K562 (cell line): ENCODE results near the gene PYROXD2. TPM values are rescaled to one million over a fixed set of nuclear protein-coding genes. Genes with fewer than 3 reads are reported as not detected.
A peak's percentile ranks its signal among the peaks of the same experiment; 100 is the strongest.

Experiments
- ATAC-seq: fragments of 200-7000 bp; cut with Tn5 transposase; 3 replicates; pipeline ENCODE4 v1.9.1; 2020; ENCODE audit warnings: moderate library complexity
- BruUV-seq: library from RNA; stranded (reverse); fragments of 400-500 nt; replicated peaks from 2 replicates; lab custom pipeline; 2021; lab: Mats Ljungman, UMichigan
- CTCF ChIA-PET: fragments of 300-600 bp; formaldehyde crosslinking; extraction: SDS; loops from one replicate; lab custom pipeline; 2021; ENCODE audit warnings: low intra/inter-chr PET ratio; lab: Yijun Ruan, JAX
- POLR2A ChIA-PET: fragments of 300-600, 350-650 bp; sonication (Branson Sonifier 250); formaldehyde crosslinking; extraction: SDS; loops from one replicate; lab custom pipeline; 2021; ENCODE audit warnings: antibody characterized with exemption, inconsistent platforms; lab: Yijun Ruan, JAX
- DNase-seq, 4 experiments: peaks; one replicate each; pipeline versions ENCODE4 v3.0.0 to v3.0.0-alpha.2; 2011 to 2018; ENCODE audit warnings: low spot score in 3 of 4, mixed read lengths in 3 of 4; ENCODE audit errors: extremely low read depth in 1 of 4
- FAIRE-seq: peaks from 2 replicates; lab custom pipeline; 2011; peaks lifted over from hg19 to GRCh38; lab: Jason Lieb, UNC
- H2AFZ ChIP-seq: 2 replicates; pipeline ENCODE4 v1.6.0; 2011; ENCODE audit warnings: low read depth, low read length, control low read depth, inconsistent platforms
- H3K27ac ChIP-seq: fragments of 200-600 bp; 3 replicates; pipeline ENCODE4 v1.8.0; 2011; ENCODE audit warnings: low read depth, mild to moderate bottlenecking, control low read depth, inconsistent platforms, low read length, moderate library complexity, mixed read lengths; ENCODE audit errors: extremely low read depth
- H3K27me3 ChIP-seq, 2 experiments: fragments of 300-600 bp in 1 of 2; 2 replicates in 1 of 2; 3 replicates in 1 of 2; pipeline versions ENCODE4 v1.6.0 to v1.8.0; 2011; ENCODE audit warnings: inconsistent platforms in 2 of 2, low read length in 2 of 2, mild to moderate bottlenecking in 1 of 2, mixed read lengths in 1 of 2, moderate library complexity in 1 of 2; ENCODE audit not compliant: control insufficient read depth in 2 of 2, insufficient read depth in 2 of 2
- H3K36me3 ChIP-seq: fragments of 300-600 bp; 3 replicates; pipeline ENCODE4 v1.8.0; 2011; ENCODE audit warnings: mild to moderate bottlenecking, low read length, inconsistent platforms; ENCODE audit not compliant: control insufficient read depth, insufficient read depth
- H3K4me1 ChIP-seq, 2 experiments: fragments of 200-600 bp in 1 of 2; replicated peaks in 1 of 2; 2 replicates in 1 of 2; 3 replicates in 1 of 2; pipeline versions ENCODE4 v1.5.1 to v1.8.0; 2011; ENCODE audit warnings: inconsistent platforms in 2 of 2, low read length in 2 of 2, mild to moderate bottlenecking in 1 of 2, mixed read lengths in 1 of 2, moderate library complexity in 1 of 2; ENCODE audit not compliant: control insufficient read depth in 2 of 2, insufficient read depth in 2 of 2
- H3K4me2 ChIP-seq: 2 replicates; pipeline ENCODE4 v1.6.1; 2011; ENCODE audit warnings: low read length, control low read depth, inconsistent platforms, mixed read lengths; ENCODE audit not compliant: insufficient read depth
- H3K4me3 ChIP-seq: fragments of 200-600 bp; sonication (generic), shearing (Covaris generic); 2 replicates; pipeline ENCODE4 v1.5.1; 2016; ENCODE audit warnings: control low read depth, inconsistent platforms
- H3K79me2 ChIP-seq: fragments of 200-600 bp; 3 replicates; pipeline ENCODE4 v1.8.0; 2011; ENCODE audit warnings: low read length, inconsistent platforms; ENCODE audit not compliant: control insufficient read depth, insufficient read depth
- H3K9ac ChIP-seq, 2 experiments: 2 replicates each; pipeline versions ENCODE4 v1.6.0 to v1.6.1; 2011; ENCODE audit warnings: low read depth in 2 of 2, low read length in 2 of 2, control low read depth in 1 of 2, inconsistent platforms in 1 of 2, mild to moderate bottlenecking in 1 of 2, mixed read lengths in 1 of 2; ENCODE audit not compliant: insufficient read depth in 1 of 2
- H3K9me1 ChIP-seq: one replicate; pipeline ENCODE4 v1.6.0; 2011; ENCODE audit warnings: inconsistent platforms, mild to moderate bottlenecking, low read length, moderate library complexity; ENCODE audit not compliant: control insufficient read depth, insufficient read depth
- H3K9me3 ChIP-seq: replicated peaks from 2 replicates; pipeline ENCODE4 v1.5.1; 2011; ENCODE audit warnings: low read depth, low read length, inconsistent platforms; ENCODE audit not compliant: control insufficient read depth, insufficient read depth
- H4K20me1 ChIP-seq: replicated peaks from 2 replicates; pipeline ENCODE4 v1.6.1; 2011; ENCODE audit warnings: low read length, inconsistent platforms, mixed read lengths; ENCODE audit not compliant: control insufficient read depth, insufficient read depth
- CTBP1 ChIP-seq: fragments of 450-650 bp; IDR thresholded peaks from 2 replicates; pipeline ENCODE4 v1.6.1; 2016; ENCODE audit warnings: borderline replicate concordance
- KHSRP ChIP-seq: fragments of 450-650 bp; IDR thresholded peaks from 2 replicates; pipeline ENCODE4 v1.6.1; 2017
- MYBL2 ChIP-seq, 2 experiments: fragments of 450-650 bp in 1 of 2; sonication (generic) in 1 of 2; formaldehyde crosslinking in 1 of 2; IDR thresholded peaks; 2 replicates each; pipeline versions ENCODE4 v1.6.1 to v1.8.1; 2017 to 2022; ENCODE audit warnings: borderline replicate concordance in 1 of 2, inconsistent platforms in 1 of 2, low read depth in 1 of 2, mild to moderate bottlenecking in 1 of 2, missing genetic modification reagents in 1 of 2, moderate library complexity in 1 of 2
- POLR2AphosphoS5 ChIP-seq: IDR thresholded peaks from 2 replicates; pipeline ENCODE4 v1.6.1; 2011; ENCODE audit warnings: mild to moderate bottlenecking, low read depth, low read length, moderate library complexity; ENCODE audit not compliant: control insufficient read depth, insufficient read depth
- RBFOX2 ChIP-seq: fragments of 200-400 bp; formaldehyde crosslinking; IDR thresholded peaks from 2 replicates; pipeline ENCODE4 v1.6.1; 2017; ENCODE audit warnings: low read depth, mild to moderate bottlenecking, low read length, moderate library complexity
- SMAD2 ChIP-seq: fragments of 150-350 bp; IDR thresholded peaks from 2 replicates; pipeline ENCODE4 v1.6.1; 2014; ENCODE audit warnings: low read depth, mild to moderate bottlenecking, low read length
- TEAD4 ChIP-seq, 2 experiments: sonication (generic) in 1 of 2; formaldehyde crosslinking in 1 of 2; IDR thresholded peaks; 2 replicates each; pipeline versions ENCODE4 v1.6.1 to v1.8.0; 2012 to 2022; ENCODE audit warnings: borderline replicate concordance in 1 of 2, inconsistent platforms in 1 of 2, low read length in 1 of 2, mild to moderate bottlenecking in 1 of 2, missing genetic modification reagents in 1 of 2
- TGIF2 ChIP-seq: sonication (generic); formaldehyde crosslinking; IDR thresholded peaks from 2 replicates; pipeline ENCODE4 v1.8.1; 2022; ENCODE audit warnings: mild to moderate bottlenecking, missing genetic modification reagents, moderate library complexity
- ZBTB1 ChIP-seq: sonication (generic); formaldehyde crosslinking; IDR thresholded peaks from 2 replicates; pipeline ENCODE4 v1.8.1; 2023; ENCODE audit warnings: missing genetic modification reagents, low read depth, mild to moderate bottlenecking, borderline replicate concordance
- ZC3H4 ChIP-seq: sonication (generic); formaldehyde crosslinking; IDR thresholded peaks from 2 replicates; pipeline ENCODE4 v1.9.0; 2021; ENCODE audit warnings: missing genetic modification reagents, borderline replicate concordance
- ZNF174 ChIP-seq: fragments of 250-450 bp; sonication (Bioruptor Pico); IDR thresholded peaks from 2 replicates; pipeline ENCODE4 v1.4.0; 2020; ENCODE audit warnings: mild to moderate bottlenecking
- ZNF408 ChIP-seq: fragments of 250-450 bp; sonication (Bioruptor Pico); IDR thresholded peaks from 2 replicates; pipeline ENCODE4 v1.4.0; 2020; ENCODE audit warnings: low read depth, mild to moderate bottlenecking, moderate library complexity
- ZNF780A ChIP-seq: fragments of 250-450 bp; sonication (Bioruptor Pico); IDR thresholded peaks from 2 replicates; pipeline ENCODE4 v1.5.0; 2021; ENCODE audit warnings: mild to moderate bottlenecking
- WGBS: fragments of 100-300 bp; shearing (Covaris generic); methylation state at CpG from one replicate; pipeline ENCODE4 v1.1.6; 2016; ENCODE audit warnings: low coverage, mixed read lengths; ENCODE audit not compliant: insufficient coverage; ENCODE audit errors: missing lambda C conversion rate; 5-methylcytosine and 5-hydroxymethylcytosine counted together
- in situ Hi-C: fragments of 300-500 bp; cut with MboI; formaldehyde crosslinking; loops from 4 replicates; pipeline ENCODE4 v1.15.0; 2018; ENCODE audit warnings: inconsistent platforms, mixed read lengths
- intact Hi-C: fragments of 100-400 bp; cut with micrococcal nuclease; formaldehyde crosslinking; loops from 2 replicates; pipeline ENCODE4 v1.14.2; 2022
- polyA plus RNA-seq, 8 experiments: library from polyadenylated mRNA; depleted of rRNA in 4 of 8; stranded (reverse) in 5 of 8; unstranded in 3 of 8; fragments of >200 nt; fragmentation: Nextera tagmentation in 2 of 8; fragmentation: Illumina TruSeq in 1 of 8; extraction: Ambion mirVana in 2 of 8; extraction: Trizol in 1 of 8; gene quantifications; 2 replicates each; pipeline versions ENCODE4 v1.2.1 to v1.2.3, GENCODE V29; 2011 to 2014; ENCODE audit warnings: inconsistent platforms in 1 of 8, missing spikeins in 1 of 8
- total RNA-seq, 7 experiments: library from RNA; depleted of rRNA in 6 of 7; stranded (reverse); fragments of >200 nt in 6 of 7; fragmentation: Illumina TruSeq in 2 of 7; extraction: Trizol in 2 of 7; gene quantifications; 2 replicates each; pipeline versions ENCODE4 v1.2.1 to v1.2.3, GENCODE V29; 2011 to 2021; ENCODE audit warnings: low replicate concordance in 1 of 7
- TF ChIP-seq, protein P1 (sequence below): IDR thresholded peaks from 3 replicates; pipeline ENCODE4 v1.6.1; 2011; ENCODE audit warnings: borderline replicate concordance, mild to moderate bottlenecking; ENCODE audit not compliant: insufficient read length, insufficient read depth

PYROXD2 gene
- total and polyA plus RNA-seq, 9 of the 15 experiments (the other 6 are each of a cell fraction or from before 2014, with no cell fraction given) = 0.14 to 1.4 (median 0.58) TPM

DNA sequence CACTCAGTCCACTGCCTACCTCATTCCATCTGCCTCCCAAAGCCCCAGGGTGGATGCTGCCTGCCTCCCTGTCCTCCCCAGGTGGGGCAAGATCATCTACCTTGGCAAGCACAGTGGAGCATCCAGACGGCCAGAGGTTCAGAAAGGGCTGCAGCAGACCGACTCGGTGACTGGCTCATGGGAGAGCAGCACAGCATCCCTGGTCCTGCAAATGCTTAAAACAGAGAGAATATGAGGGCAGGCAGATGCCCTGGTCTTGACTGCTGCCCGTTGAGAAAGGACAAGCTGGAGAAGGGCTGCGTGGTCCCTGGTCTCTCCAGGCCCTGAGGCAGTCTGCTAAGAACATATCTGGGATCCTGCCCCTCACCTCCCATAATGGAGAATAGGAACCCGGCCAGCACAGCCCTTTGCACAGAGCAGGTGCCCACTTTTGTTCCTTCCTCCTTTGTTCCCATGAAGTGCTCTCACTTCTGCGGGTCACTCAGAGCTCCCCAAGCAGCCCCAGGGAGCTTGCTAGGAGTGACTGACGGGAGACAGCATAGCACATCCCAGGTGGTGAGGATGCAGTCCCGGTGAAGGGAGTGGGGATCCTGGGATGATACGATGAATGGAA lies 30.3 kb upstream of the PYROXD2 start:
- POLR2A ChIA-PET = interaction anchor here (0.5 to 0.6 kb wide), 2 partner anchors 51 to 1111 kb away, joined by 3 read pairs; no protein-coding TSS in a partner anchor
- in situ Hi-C loops = no loop called here

DNA sequence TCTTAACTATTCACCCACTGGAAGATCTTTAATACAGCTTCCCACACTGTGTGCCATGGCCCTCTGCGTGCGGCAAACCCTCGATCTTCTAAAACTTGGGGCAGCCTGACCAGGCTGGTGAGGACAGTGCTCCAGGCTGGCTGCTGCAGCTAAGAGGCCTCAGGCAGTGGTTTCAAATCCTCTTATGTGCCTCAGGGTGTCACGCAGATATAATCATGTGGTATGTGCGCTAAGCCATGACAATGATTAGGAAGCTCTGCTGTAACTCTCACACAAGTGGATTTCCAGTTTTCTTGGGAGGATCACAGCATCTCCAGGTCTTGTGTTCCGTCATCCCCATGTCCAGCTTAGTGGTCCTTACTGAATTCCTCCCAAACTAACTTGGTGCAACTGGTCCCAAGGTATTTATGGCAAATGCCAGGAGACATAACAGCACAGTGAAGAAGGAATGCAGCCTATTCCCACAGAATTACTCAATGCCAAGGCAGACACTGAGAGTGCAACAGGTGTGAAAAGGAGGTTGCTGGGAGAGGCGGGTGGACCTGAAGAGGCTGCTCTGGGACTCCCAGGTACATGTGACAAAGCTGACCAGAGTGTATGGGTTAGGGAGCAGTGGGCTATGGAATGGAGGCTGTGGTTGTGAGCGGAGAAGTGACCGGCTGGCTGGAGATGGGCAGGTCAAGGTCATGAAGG lies 29.5 kb upstream of the PYROXD2 start:
- Histone ChIP-seq H3K9me3 (no peaks in the 10 kb centered on the region; the same call in 1 of the 2 replicates), H3K27me3 (no peaks in the 10 kb centered on the region), H3K79me2 (peaks cover 35% of the 10 kb centered on the region), H4K20me1 (no peaks in the 10 kb centered on the region), H3K9me1 (no peaks in the 10 kb centered on the region), H3K4me3 (no peak overlapping the region), H3K36me3 (peaks cover 56% of the 10 kb centered on the region), H3K4me1 (peaks cover 5 to 12% of the 10 kb centered on the region in 2 experiments; a peak in 4 of 5 replicates), H3K4me2 (no peak overlapping the region), H2AFZ (no peak overlapping the region), H3K9ac (peak overlapping the region in 1 of 2 experiments; percentile 95; a peak in 1 of 4 replicates), H3K27ac (no peak overlapping the region)
- ChIA-PET POLR2A (interaction anchor here (0.6 kb wide), 2 partner anchors 9 to 50 kb away, joined by 3 read pairs; no protein-coding TSS in a partner anchor), CTCF (no interaction called here)
- no peak for ATAC-seq
- no peak for FAIRE-seq
- BruUV-seq = no TSS peak
- in situ Hi-C loops (no loop called here), intact Hi-C loops (no loop called here)
- no peak for DNase-seq
- 99% methylated on average over 7 of the region's 9 CpGs for WGBS
- TF ChIP-seq ZC3H4 (CRISPR knock-in tag) (no peak), POLR2AphosphoS5 (no peak), MYBL2 (IDR thresholded peaks at IDR 0.05; ENCODE audit: low read depth) (no peak), MYBL2 (CRISPR knock-in tag; IDR thresholded peaks at IDR 0.05; ENCODE audit: borderline replicate concordance) (no peak), ZNF780A (no peak), TEAD4 (IDR thresholded peaks at IDR 0.05; ENCODE audit: low read length) (no peak), TEAD4 (CRISPR knock-in tag; IDR thresholded peaks at IDR 0.05; ENCODE audit: borderline replicate concordance) (no peak), SMAD2 (no peak), ZBTB1 (no peak), KHSRP (no peak), TGIF2 (CRISPR knock-in tag) (no peak), ZNF174 (CRISPR knock-in tag) (no peak)
- TF ChIP-seq, protein P1, sequence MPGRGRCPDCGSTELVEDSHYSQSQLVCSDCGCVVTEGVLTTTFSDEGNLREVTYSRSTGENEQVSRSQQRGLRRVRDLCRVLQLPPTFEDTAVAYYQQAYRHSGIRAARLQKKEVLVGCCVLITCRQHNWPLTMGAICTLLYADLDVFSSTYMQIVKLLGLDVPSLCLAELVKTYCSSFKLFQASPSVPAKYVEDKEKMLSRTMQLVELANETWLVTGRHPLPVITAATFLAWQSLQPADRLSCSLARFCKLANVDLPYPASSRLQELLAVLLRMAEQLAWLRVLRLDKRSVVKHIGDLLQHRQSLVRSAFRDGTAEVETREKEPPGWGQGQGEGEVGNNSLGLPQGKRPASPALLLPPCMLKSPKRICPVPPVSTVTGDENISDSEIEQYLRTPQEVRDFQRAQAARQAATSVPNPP = no peak

More for the DNA sequence above, 30.3 kb upstream of the PYROXD2 start:
- Histone ChIP-seq H3K27ac (peak overlapping the region; percentile 85; the same call in 1 of the 3 replicates), H3K27me3 (no peaks in the 10 kb centered on the region), H2AFZ (no peak overlapping the region), H4K20me1 (no peaks in the 10 kb centered on the region), H3K36me3 (peaks cover 50% of the 10 kb centered on the region), H3K9ac (peak overlapping the region; percentile 81 to 95), H3K9me3 (no peaks in the 10 kb centered on the region; the same call in 1 of the 2 replicates), H3K79me2 (peaks cover 35% of the 10 kb centered on the region), H3K9me1 (no peaks in the 10 kb centered on the region), H3K4me1 (peaks cover 5 to 12% of the 10 kb centered on the region in 2 experiments; a peak in 4 of 5 replicates), H3K4me3 (peak overlapping the region; percentile 85; the same call in 1 of the 2 replicates), H3K4me2 (peak overlapping the region; percentile 88)
- ATAC-seq = no peak
- no peak for TF ChIP-seq ZNF408 (CRISPR knock-in tag)
- TF ChIP-seq RBFOX2 = peak; percentile 34; the same call in 1 of the 2 replicates
- TF ChIP-seq CTBP1 = no peak
- DNase-seq = no peak
- no peak for FAIRE-seq
- intact Hi-C loops = no loop called here
- 90% methylated on average over 8 of the region's 10 CpGs for WGBS
- BruUV-seq = no TSS peak
- CTCF ChIA-PET = no interaction called here
